Activated CD8-positive, alpha-beta memory T cell treated with anti-CD3 and anti-CD28 coated beads for 36 hours (primary cell): ENCODE results near the gene CALCOCO1. TPM values are rescaled to one million over a fixed set of nuclear protein-coding genes. Genes with fewer than 3 reads are reported as not detected.

Experiments used
- CTCF ChIA-PET: fragments of 350-600 bp; sonication (Branson Sonifier 250); formaldehyde crosslinking; loops from one replicate; lab custom pipeline; 2021; ENCODE audit warnings: antibody characterized with exemption; lab: Charles Lee
- POLR2A ChIA-PET: fragments of 350-600 bp; sonication (Branson Sonifier 250); formaldehyde crosslinking; loops from one replicate; lab custom pipeline; 2021; ENCODE audit warnings: antibody characterized with exemption; lab: Charles Lee
- total RNA-seq, 2 experiments: library from RNA; stranded (reverse); gene quantifications; one replicate each; pipeline ENCODE4 v1.2.3, GENCODE V29; 2021

The CALCOCO1 gene
- total RNA-seq, 2 experiments from 2014 or later, result 12.9 to 13.2 TPM

- POLR2A ChIA-PET, result no interaction called here
- CTCF ChIA-PET, result interaction anchor here (0.5 to 0.9 kb wide), 2 partner anchors 68 to 116 kb away, joined by 3 read pairs; no protein-coding TSS in a partner anchor
Observed at GRCh38 chr12:53660041-53660440, 67.2 kb downstream of the CALCOCO1 start.

GRCh38 chr12:53659571-53659981 lies 67.7 kb downstream of the CALCOCO1 start:
- ChIA-PET CTCF (interaction anchor here (0.5 to 0.9 kb wide), 2 partner anchors 68 to 116 kb away, joined by 3 read pairs; no protein-coding TSS in a partner anchor), POLR2A (no interaction called here)

DNA sequence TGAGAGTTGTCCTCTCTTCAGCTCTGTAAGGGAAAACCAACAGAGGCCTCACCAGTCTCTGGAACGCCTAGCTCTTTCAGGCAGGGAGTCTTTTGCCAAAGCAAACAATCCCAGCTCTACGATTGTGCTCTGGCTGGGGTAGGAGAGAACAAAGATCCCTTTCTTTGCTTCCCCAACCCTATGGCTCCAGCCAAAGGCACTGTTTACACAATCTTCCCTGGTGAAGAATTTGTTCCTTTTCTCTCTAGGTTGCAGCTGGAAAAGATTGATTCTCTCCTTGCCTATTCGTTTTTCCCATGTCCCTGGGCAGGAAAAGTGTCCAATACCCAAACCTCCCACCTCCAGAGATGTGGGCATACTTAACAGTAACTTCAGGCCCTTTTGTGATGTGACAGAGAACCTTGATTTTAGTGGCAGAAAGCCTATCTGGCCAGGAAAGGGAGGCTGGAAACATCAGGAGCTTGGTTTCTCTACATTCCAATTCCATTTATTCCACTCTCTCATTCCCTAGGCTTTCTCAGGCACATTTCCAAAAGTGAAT lies 68.2 kb downstream of the CALCOCO1 start:
- CTCF ChIA-PET, result interaction anchor here (0.9 to 2.1 kb wide), 2 partner anchors 17 to 67 kb away, joined by 3 to 5 read pairs; partner anchors contain the start of gene ATP5MC2

More for the DNA sequence above, 68.2 kb downstream of the CALCOCO1 start:
- POLR2A ChIA-PET, result no interaction called here

Other genes starting within 250 kb of the CALCOCO1 start
- 10 to 100 TPM; 10.5 to 13.8 TPM for gene MAP3K12, start 228.0 kb downstream of the CALCOCO1 start, total RNA-seq
- gene TARBP2, start 226.2 kb downstream of the CALCOCO1 start, total RNA-seq, result 10 to 100 TPM; 51.5 to 53.6 TPM
- not detected for gene NPFF, start 220.0 kb downstream of the CALCOCO1 start, total RNA-seq
- 10 to 100 TPM; 23.3 to 23.6 TPM for gene ATF7, start 101.1 kb downstream of the CALCOCO1 start, total RNA-seq
- gene ATP5MC2, start 51.4 kb downstream of the CALCOCO1 start, total RNA-seq, result 100 to 1,000 TPM; 342 to 343 TPM
- not detected for gene CISTR, start 24.5 kb upstream of the CALCOCO1 start, total RNA-seq
- not detected for gene HOXC13, start 211.4 kb upstream of the CALCOCO1 start, total RNA-seq
- not detected for gene HOXC12, start 227.5 kb upstream of the CALCOCO1 start, total RNA-seq
- gene HOXC11, start 245.7 kb upstream of the CALCOCO1 start, total RNA-seq, result not detected
- not detected for gene HOTAIR, start 247.5 kb upstream of the CALCOCO1 start, total RNA-seq